Thymus (tissue), 11 donors: ENCODE results near the gene PLRG1. TPM values are rescaled to one million over a fixed set of nuclear protein-coding genes. Genes with fewer than 3 reads are reported as not detected.
A peak's percentile ranks its signal among the peaks of the same experiment; 100 is the strongest.

Experiments used
- DNase-seq, 9 donors: peaks; one replicate each; pipeline ENCODE4 v3.0.0-alpha.2; 2013; ENCODE audit warnings: low spot score in 9 of 9, low read depth in 6 of 9, missing footprints in 1 of 9
- H3K27ac ChIP-seq, 2 donors: one replicate each; pipeline ENCODE4 v1.5.1; 2013; ENCODE audit warnings: control low read depth in 1 of 2, low read depth in 1 of 2, low read length in 1 of 2, mild to moderate bottlenecking in 1 of 2, moderate library complexity in 1 of 2
- H3K27me3 ChIP-seq, 2 donors: one replicate each; pipeline ENCODE4 v1.5.1; 2013; ENCODE audit warnings: low read length in 1 of 2; ENCODE audit not compliant: control insufficient read depth in 2 of 2, insufficient read depth in 1 of 2
- H3K36me3 ChIP-seq, 2 donors: one replicate each; pipeline ENCODE4 v1.5.1; 2013; ENCODE audit warnings: low read length in 1 of 2, mild to moderate bottlenecking in 1 of 2, moderate library complexity in 1 of 2; ENCODE audit not compliant: control insufficient read depth in 2 of 2, insufficient read depth in 2 of 2
- H3K4me1 ChIP-seq, 2 donors: one replicate each; pipeline ENCODE4 v1.5.1; 2013; ENCODE audit warnings: low read length in 2 of 2; ENCODE audit not compliant: control insufficient read depth in 2 of 2, insufficient read depth in 2 of 2
- H3K4me3 ChIP-seq, 2 donors: one replicate each; pipeline ENCODE4 v1.5.1; 2013; ENCODE audit warnings: low read length in 2 of 2, control low read depth in 1 of 2, mild to moderate bottlenecking in 1 of 2
- H3K9me3 ChIP-seq, 2 donors: one replicate each; pipeline ENCODE4 v1.5.1; 2013; ENCODE audit warnings: low read length in 1 of 2, mild to moderate bottlenecking in 1 of 2; ENCODE audit not compliant: control insufficient read depth in 2 of 2, insufficient read depth in 1 of 2
- WGBS: extraction: QIAGEN DNeasy Blood & Tissue Kit; methylation state at CpG from one replicate; pipeline ENCODE4 v1.1.7; 2013; 5-methylcytosine and 5-hydroxymethylcytosine counted together
- polyA plus RNA-seq: library from polyadenylated mRNA; stranded (reverse); fragments of 200-250 nt; gene quantifications from one replicate; pipeline ENCODE4 v1.2.3, GENCODE V29; 2013
- total RNA-seq: library from RNA; stranded (reverse); fragments of 120-200 nt; gene quantifications from one replicate; pipeline ENCODE4 v1.2.4, GENCODE V29; 2013
- donor health status: healthy.

The PLRG1 gene
- total and polyA plus RNA-seq, 2 donors: 64.6 to 71.9 TPM

DNA sequence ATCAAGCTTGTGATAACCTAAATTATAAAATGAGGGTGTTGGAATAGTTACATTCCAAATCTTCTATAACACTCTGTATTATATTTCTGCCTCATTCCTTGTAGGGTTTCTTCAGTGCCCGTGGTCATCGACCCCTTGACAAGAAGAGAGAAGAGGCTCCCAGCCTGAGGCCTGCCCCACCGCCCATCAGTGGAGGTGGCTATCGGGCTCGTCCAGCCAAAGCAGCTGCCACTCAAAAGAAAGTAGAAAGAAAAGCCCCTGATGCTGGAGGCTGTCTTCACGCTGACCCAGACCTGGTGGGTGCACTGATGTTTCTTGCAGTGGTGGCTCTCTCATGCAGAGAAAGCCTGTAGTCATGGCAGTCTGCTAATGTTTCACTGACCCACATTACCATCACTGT, 15.5 kb upstream of the PLRG1 start:
- no peak for DNase-seq
- whole genome bisulfite sequencing: 93% methylated on average over 6 of the region's 6 CpGs

DNA sequence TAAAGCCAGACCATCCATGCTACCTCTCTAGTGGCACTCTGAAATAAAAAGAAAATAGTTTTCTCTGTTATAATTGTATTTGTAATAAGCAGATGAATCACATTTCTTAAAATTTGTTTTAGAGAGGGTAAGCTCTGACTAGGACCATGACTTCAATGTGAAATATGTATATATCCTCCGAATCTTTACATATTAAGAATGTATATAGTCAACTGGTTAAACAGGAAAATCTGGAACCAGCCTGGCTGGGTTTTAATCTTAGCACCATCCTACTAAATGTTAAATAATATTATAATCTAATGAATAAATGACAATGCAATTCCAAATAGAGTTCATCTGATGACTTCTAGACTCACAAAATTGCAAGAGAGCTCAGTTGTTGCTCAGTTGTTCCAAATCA, 14.1 kb upstream of the PLRG1 start:
- no peak for DNase-seq
- WGBS: 97% methylated on average over 1 of the region's 1 CpG
- Histone ChIP-seq H3K4me3 (no peak overlapping the region), H3K27ac (no peak overlapping the region), H3K4me1 (no peaks in the 10 kb centered on the region), H3K36me3 (no peaks in the 10 kb centered on the region), H3K27me3 (no peaks in the 10 kb centered on the region), H3K9me3 (no peaks in the 10 kb centered on the region)

More for the DNA sequence above, 15.5 kb upstream of the PLRG1 start:
- Histone ChIP-seq H3K4me1 (no peaks in the 10 kb centered on the region), H3K4me3 (no peak overlapping the region), H3K27ac (no peak overlapping the region), H3K27me3 (no peaks in the 10 kb centered on the region), H3K36me3 (no peaks in the 10 kb centered on the region), H3K9me3 (no peaks in the 10 kb centered on the region)

DNA sequence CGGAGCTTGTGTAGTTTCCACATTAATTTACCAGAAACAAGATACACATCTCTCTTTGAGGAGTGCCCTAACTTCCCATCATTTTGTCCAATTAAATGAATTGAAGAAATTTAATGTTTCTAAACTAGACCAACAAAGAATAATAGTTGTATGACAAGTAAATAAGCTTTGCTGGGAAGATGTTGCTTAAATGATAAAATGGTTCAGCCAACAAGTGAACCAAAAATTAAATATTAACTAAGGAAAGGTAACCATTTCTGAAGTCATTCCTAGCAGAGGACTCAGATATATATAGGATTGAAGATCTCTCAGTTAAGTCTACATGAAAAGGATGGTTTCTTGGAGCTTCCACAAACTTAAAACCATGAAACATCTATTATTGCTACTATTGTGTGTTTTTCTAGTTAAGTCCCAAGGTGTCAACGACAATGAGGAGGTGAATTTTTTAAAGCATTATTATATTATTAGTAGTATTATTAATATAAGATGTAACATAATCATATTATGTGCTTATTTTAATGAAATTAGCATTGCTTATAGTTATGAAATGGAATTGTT, 12.6 kb upstream of the PLRG1 start, which contains the start of gene FGB:
Gene FGB, plus strand, starts transcription at position 315 of the 558 bp plus-strand sequence. Its CDS starts 8 bp downstream, at position 323.
- Histone ChIP-seq H3K9me3 (no peaks in the 10 kb centered on the region), H3K4me3 (no peak within 1 kb of the TSS), H3K4me1 (no peaks in the 10 kb centered on the region), H3K27me3 (no peaks in the 10 kb centered on the region), H3K36me3 (no peaks in the 10 kb centered on the region), H3K27ac (no peak within 1 kb of the TSS)
- DNase-seq: no peak
- WGBS: 91% methylated on average over 2 of the region's 2 CpGs

DNA sequence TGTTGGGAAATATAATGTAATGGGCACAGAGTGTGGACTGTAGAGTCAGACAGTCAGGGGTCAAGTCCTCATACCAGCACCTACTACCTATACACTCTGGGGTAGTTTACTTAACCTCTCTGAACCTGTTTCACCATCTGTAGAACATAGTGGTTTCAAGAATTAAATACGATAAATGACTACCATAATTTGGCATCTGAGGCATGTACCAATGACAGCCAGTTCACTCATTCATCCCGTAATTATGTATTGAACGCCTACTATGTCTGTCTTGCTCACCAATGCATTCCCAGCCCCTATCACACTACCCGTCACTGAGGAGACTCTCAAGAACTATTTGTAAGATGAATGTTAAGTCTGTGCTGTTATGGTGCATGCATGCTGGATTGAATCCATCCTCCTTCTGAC, 10.6 kb upstream of the PLRG1 start:
- H3K4me3 ChIP-seq: no peak overlapping the region
- WGBS: 97% methylated on average over 4 of the region's 4 CpGs
- H3K27ac ChIP-seq: no peak overlapping the region
- no peaks in the 10 kb centered on the region for H3K9me3 ChIP-seq
- H3K36me3 ChIP-seq: no peaks in the 10 kb centered on the region
- no peaks in the 10 kb centered on the region for H3K27me3 ChIP-seq
- no peak for DNase-seq
- H3K4me1 ChIP-seq: no peaks in the 10 kb centered on the region

DNA sequence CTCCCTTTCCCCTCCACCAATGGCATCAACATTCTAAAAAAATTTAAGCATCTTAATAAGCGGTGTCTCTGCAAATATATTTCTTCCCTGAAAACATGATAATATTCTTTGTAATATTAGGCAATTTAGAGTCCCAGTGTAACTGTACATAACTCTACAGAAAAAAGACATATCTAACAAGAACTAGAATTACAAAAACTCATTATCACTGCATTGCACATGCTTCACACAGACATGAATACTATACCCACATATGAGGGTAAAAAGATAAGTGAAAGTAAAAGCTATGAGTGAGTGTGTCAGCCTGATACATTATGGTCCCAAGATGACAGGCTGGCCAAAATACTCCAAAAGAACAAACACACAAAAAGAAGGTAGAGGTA, 10.2 kb upstream of the PLRG1 start:
- no peak for DNase-seq
- H3K4me1 ChIP-seq: no peaks in the 10 kb centered on the region
- no peak overlapping the region for H3K27ac ChIP-seq
- no peaks in the 10 kb centered on the region for H3K27me3 ChIP-seq
- 99% methylated on average over 1 of the region's 1 CpG for WGBS
- no peaks in the 10 kb centered on the region for H3K36me3 ChIP-seq
- H3K9me3 ChIP-seq: no peaks in the 10 kb centered on the region
- no peak overlapping the region for H3K4me3 ChIP-seq

DNA sequence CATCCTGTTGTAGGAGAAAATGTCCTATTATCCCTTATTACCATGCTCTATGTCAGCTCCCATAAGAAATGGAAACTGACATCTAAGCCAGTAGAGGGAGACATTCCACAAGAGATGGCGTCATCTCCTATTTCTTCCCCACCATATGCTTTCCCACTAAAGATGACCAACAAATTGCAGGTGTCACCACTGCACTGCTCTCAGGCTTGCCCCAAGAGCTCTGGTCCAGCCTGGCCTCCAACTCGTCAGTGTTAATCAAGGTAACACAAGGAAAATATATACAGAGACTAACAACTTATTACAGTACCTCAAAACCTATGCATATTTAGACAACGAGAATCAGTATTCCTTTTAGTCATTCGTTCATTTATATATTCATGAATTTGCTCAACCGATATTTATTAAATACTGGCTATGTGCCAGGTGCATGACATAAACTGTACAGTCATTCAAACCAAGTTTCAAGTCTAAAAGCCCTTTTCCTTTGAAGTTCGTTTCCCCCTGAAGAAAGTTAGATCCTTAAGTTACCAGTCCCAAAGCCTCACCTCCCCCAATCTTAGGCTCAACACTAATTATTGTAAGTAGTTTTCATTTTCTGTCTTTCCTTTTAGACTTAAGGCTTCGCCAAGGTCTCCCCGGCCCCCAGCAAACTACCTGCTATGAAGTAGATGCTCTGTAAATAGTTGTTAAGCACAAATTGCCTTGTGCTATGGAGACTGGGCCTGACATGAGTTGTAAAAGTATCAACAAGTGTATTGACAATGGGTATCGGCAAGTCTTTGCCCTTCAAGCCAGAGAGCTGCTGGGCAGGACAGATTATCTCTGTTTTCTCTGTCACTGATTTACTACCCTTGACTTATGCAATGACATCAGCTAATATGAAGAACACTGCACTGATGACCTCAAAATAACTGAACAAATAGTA, 9.6 kb upstream of the PLRG1 start:
- no peaks in the 10 kb centered on the region for H3K27me3 ChIP-seq
- no peak overlapping the region for H3K4me3 ChIP-seq
- no peaks in the 10 kb centered on the region for H3K36me3 ChIP-seq
- H3K27ac ChIP-seq: no peak overlapping the region
- no peaks in the 10 kb centered on the region for H3K4me1 ChIP-seq
- WGBS: 86% methylated on average over 9 of the region's 9 CpGs
- DNase-seq: peak in 2 of 9 donors; percentile 2 to 25
- H3K9me3 ChIP-seq: no peaks in the 10 kb centered on the region

DNA sequence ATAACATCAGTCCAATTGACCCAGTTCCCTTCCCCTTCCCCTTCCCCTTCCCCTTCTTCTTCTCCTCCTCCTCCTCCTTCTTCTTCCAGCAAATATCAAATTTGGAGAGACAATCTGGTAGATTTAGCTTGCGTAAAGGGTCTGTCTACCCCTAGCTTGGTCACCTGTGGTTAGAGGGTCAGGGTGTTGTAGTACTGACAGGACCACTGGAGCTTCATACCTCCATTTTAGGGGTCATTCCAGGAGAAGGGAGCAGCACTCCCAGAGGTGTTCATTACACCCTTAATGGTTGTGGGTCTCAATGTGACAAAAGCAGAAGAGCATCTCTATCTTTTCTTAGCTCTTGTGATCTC, 8.9 kb upstream of the PLRG1 start:
- no peaks in the 10 kb centered on the region for H3K4me1 ChIP-seq
- DNase-seq: no peak

DNA sequence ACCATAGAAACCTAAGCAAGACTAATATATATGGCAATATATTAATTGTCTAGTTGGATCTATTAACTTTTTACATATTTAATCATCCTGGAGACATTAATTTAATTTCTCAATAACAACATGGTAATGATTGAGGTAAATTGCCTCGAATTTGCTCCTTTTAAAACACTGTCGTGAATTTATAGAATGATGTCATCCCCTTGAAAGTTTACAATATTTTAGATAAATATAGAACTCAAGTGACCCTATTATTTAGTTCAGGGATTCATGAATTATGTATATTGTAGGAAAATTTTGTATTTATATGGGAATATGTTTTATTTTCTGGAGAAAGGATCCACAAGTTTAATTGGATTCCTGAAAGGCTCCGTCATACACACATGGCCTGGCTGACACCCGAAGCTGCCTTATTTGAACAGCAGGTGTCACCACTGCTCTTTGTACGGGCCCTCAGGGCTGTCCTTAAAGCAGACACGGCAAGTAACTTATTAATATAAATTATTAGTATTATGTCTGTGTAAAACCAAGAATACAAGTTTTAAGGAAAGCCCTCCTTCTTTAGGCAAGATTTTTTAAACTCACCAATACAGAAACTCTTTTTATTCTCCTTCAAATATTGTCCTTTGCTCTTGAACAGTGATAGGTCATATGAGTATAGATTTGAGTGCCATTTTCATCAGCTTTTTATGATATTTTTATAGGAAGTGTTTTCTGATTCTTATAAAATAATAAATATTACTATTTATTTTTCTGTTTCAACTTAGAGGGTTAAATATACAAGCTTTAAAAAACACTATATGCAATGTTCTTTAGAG, 1.9 kb upstream of the PLRG1 start:
- peak in 8 of 9 donors; percentile 8 to 70 (median 38) for DNase-seq
- WGBS: 37% methylated on average over 6 of the region's 6 CpGs
- Histone ChIP-seq H3K4me1 (peaks cover 8 to 12% of the 10 kb centered on the region in 2 donors), H3K27ac (no peak overlapping the region), H3K36me3 (peaks cover 0 to 2% of the 10 kb centered on the region in 2 donors), H3K27me3 (no peaks in the 10 kb centered on the region), H3K4me3 (no peak overlapping the region), H3K9me3 (no peaks in the 10 kb centered on the region)

More for the DNA sequence above, 8.9 kb upstream of the PLRG1 start:
- 97% methylated on average over 1 of the region's 1 CpG for WGBS
- H3K27ac ChIP-seq: no peak overlapping the region
- no peaks in the 10 kb centered on the region for H3K27me3 ChIP-seq
- H3K4me3 ChIP-seq: no peak overlapping the region
- no peaks in the 10 kb centered on the region for H3K36me3 ChIP-seq
- H3K9me3 ChIP-seq: no peaks in the 10 kb centered on the region

DNA sequence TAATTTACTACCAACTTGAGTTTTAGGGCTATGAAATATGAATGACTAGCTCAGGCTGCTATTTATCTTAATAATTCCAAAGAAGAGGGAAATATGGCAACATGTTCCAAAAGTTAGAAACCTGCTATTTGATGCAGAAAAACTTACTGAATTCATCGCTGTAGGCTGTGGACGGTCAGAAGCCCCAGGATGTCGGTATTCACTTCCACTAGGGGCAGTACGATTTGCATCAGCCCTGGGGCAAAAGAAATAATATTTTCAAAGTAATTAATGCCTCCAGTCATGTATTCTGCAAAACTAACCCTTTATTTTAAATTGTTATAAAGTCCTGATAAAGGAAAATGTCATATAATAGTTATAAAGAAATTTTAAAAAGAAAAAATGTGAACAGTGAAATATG, 4.5 kb downstream of the PLRG1 start:
- H3K27me3 ChIP-seq: no peaks in the 10 kb centered on the region
- peaks cover 4 to 42% of the 10 kb centered on the region in 2 donors for H3K36me3 ChIP-seq
- no peaks in the 10 kb centered on the region for H3K9me3 ChIP-seq
- DNase-seq: no peak
- H3K4me3 ChIP-seq: no peak overlapping the region
- no peak overlapping the region for H3K27ac ChIP-seq
- peaks cover 8 to 12% of the 10 kb centered on the region in 2 donors for H3K4me1 ChIP-seq
- 97% methylated on average over 4 of the region's 4 CpGs for WGBS
